ENCODE measurements around the gene IKZF5.

The IKZF5 gene

GRCh38 chr10:122980209-122981065, 28.2 kb downstream of the IKZF5 start, which contains the start of gene PSTK:
TSS of gene PSTK (plus strand) at chr10:122980401. CDS start at chr10:122980480, 79 bp downstream.
- peak within 1 kb of the TSS; percentile 96 for H3K27ac ChIP-seq (ENCODE audit: low read depth, low read length)
- peak within 1 kb of the TSS; percentile 99 for H3K9ac ChIP-seq (ENCODE audit: low read length)
- H3K9me3 ChIP-seq (ENCODE audit: control insufficient read depth, insufficient read depth, low read depth, low read length): no peaks in the 10 kb centered on the region
- no peaks in the 10 kb centered on the region for H3K27me3 ChIP-seq (ENCODE audit: control insufficient read depth, insufficient read depth, low read length)
- H3K36me3 ChIP-seq (ENCODE audit: control insufficient read depth, insufficient read depth, low read length): peaks cover 7% of the 10 kb centered on the region; the same call in 1 of the 2 replicates
- peak within 1 kb of the TSS; percentile 97 for H3K4me3 ChIP-seq (ENCODE audit: low read depth, low read length)
- no peaks in the 10 kb centered on the region for H3K4me1 ChIP-seq (ENCODE audit: control insufficient read depth, insufficient read depth, low read length)

DNA sequence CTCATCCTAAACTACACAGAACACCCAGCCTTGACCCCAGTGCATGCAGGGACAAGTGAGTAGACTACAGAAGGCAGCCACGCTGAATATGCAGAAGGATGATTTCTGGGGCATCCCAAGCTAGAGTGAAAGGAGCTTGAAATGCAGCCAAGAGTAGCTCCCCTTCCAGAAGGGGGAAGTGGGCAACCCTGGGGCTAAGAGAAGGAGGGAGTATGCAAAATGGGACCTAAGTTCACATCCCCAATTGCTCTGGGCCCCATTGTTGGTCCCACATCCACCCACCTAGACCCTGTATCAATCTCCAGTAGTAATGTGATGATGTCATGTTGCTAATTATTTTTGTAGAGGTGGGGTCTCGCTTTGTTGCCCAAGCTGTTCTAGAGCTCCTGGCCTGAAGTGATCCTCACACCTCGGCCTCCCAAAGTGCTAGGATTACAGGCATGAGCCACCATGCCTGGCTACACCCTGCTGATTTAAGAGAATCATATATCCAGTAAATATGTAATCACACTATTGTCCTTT, 34.0 kb downstream of the IKZF5 start:
- Histone ChIP-seq H3K27me3 (ENCODE audit: control insufficient read depth, insufficient read depth, low read length) (peaks cover 6% of the 10 kb centered on the region; the same call in 1 of the 2 replicates), H3K4me3 (ENCODE audit: low read depth, low read length) (no peak overlapping the region), H3K9ac (ENCODE audit: low read length) (no peak overlapping the region), H3K4me1 (ENCODE audit: control insufficient read depth, insufficient read depth, low read length) (no peaks in the 10 kb centered on the region), H3K36me3 (ENCODE audit: control insufficient read depth, insufficient read depth, low read length) (no peaks in the 10 kb centered on the region), H3K27ac (ENCODE audit: low read depth, low read length) (no peak overlapping the region), H3K9me3 (ENCODE audit: control insufficient read depth, insufficient read depth, low read depth, low read length) (no peaks in the 10 kb centered on the region)

GRCh38 chr10:122974023-122974422, 34.6 kb downstream of the IKZF5 start:
- Histone ChIP-seq H3K27me3 (ENCODE audit: control insufficient read depth, insufficient read depth, low read length) (peaks cover 6% of the 10 kb centered on the region; the same call in 1 of the 2 replicates), H3K9me3 (ENCODE audit: control insufficient read depth, insufficient read depth, low read depth, low read length) (0 out of 2 replicates have a peak, but pooled peaks cover 3% of the 10 kb centered on the region), H3K36me3 (ENCODE audit: control insufficient read depth, insufficient read depth, low read length) (no peaks in the 10 kb centered on the region), H3K4me3 (ENCODE audit: low read depth, low read length) (no peak overlapping the region), H3K27ac (ENCODE audit: low read depth, low read length) (no peak overlapping the region), H3K4me1 (ENCODE audit: control insufficient read depth, insufficient read depth, low read length) (no peaks in the 10 kb centered on the region), H3K9ac (ENCODE audit: low read length) (no peak overlapping the region)

DNA sequence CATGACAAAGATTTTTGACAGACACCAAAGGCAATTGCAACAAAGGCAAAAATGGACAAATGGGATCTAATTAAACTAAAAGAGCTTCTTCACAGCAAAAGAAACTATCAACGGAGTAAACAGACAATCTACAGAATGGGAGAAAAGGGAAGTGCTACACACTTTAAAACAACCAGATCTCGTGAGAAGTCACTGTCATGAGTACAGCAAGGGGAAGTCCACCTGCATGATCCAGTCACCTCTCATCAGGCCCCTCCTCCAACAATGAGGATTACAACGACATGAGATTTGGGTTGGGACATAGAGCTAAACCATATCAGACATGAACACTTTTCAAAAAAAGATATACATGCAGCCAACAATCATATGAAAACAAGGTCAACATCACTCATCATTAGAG, 39.9 kb downstream of the IKZF5 start:
- H3K27ac ChIP-seq (ENCODE audit: low read depth, low read length): no peak overlapping the region
- H3K4me3 ChIP-seq (ENCODE audit: low read depth, low read length): no peak overlapping the region
- no peak overlapping the region for H3K9ac ChIP-seq (ENCODE audit: low read length)
- peaks cover 22% of the 10 kb centered on the region; the same call in 1 of the 2 replicates for H3K9me3 ChIP-seq (ENCODE audit: control insufficient read depth, insufficient read depth, low read depth, low read length)
- H3K27me3 ChIP-seq (ENCODE audit: control insufficient read depth, insufficient read depth, low read length): peaks cover 6% of the 10 kb centered on the region; the same call in 1 of the 2 replicates
- no peaks in the 10 kb centered on the region for H3K4me1 ChIP-seq (ENCODE audit: control insufficient read depth, insufficient read depth, low read length)
- no peaks in the 10 kb centered on the region for H3K36me3 ChIP-seq (ENCODE audit: control insufficient read depth, insufficient read depth, low read length)

- no peak overlapping the region for H3K27ac ChIP-seq (ENCODE audit: low read depth, low read length)
These were observed 41.7 kb downstream of the IKZF5 start for GRCh38 chr10:122966879-122967278.

GRCh38 chr10:122962405-122962804, 46.2 kb downstream of the IKZF5 start:
- Histone ChIP-seq H3K9ac (ENCODE audit: low read length) (no peak overlapping the region), H3K4me3 (ENCODE audit: low read depth, low read length) (no peak overlapping the region), H3K4me1 (ENCODE audit: control insufficient read depth, insufficient read depth, low read length) (no peaks in the 10 kb centered on the region), H3K27ac (ENCODE audit: low read depth, low read length) (no peak overlapping the region), H3K27me3 (ENCODE audit: control insufficient read depth, insufficient read depth, low read length) (peaks cover 4% of the 10 kb centered on the region), H3K36me3 (ENCODE audit: control insufficient read depth, insufficient read depth, low read length) (no peaks in the 10 kb centered on the region), H3K9me3 (ENCODE audit: control insufficient read depth, insufficient read depth, low read depth, low read length) (peaks cover 20% of the 10 kb centered on the region; the same call in 1 of the 2 replicates)

More at GRCh38 chr10:122966879-122967278, 41.7 kb downstream of the IKZF5 start:
- no peaks in the 10 kb centered on the region for H3K4me1 ChIP-seq (ENCODE audit: control insufficient read depth, insufficient read depth, low read length)
- H3K9ac ChIP-seq (ENCODE audit: low read length): no peak overlapping the region
- H3K27me3 ChIP-seq (ENCODE audit: control insufficient read depth, insufficient read depth, low read length): peaks cover 9% of the 10 kb centered on the region
- no peaks in the 10 kb centered on the region for H3K36me3 ChIP-seq (ENCODE audit: control insufficient read depth, insufficient read depth, low read length)
- H3K9me3 ChIP-seq (ENCODE audit: control insufficient read depth, insufficient read depth, low read depth, low read length): peaks cover 22% of the 10 kb centered on the region; the same call in 1 of the 2 replicates
- H3K4me3 ChIP-seq (ENCODE audit: low read depth, low read length): no peak overlapping the region

- Histone ChIP-seq H3K9me3 (ENCODE audit: control insufficient read depth, insufficient read depth, low read depth, low read length) (peaks cover 7% of the 10 kb centered on the region), H3K4me3 (ENCODE audit: low read depth, low read length) (no peak overlapping the region), H3K27ac (ENCODE audit: low read depth, low read length) (no peak overlapping the region), H3K4me1 (ENCODE audit: control insufficient read depth, insufficient read depth, low read length) (no peaks in the 10 kb centered on the region), H3K27me3 (ENCODE audit: control insufficient read depth, insufficient read depth, low read length) (peaks cover 29% of the 10 kb centered on the region), H3K9ac (ENCODE audit: low read length) (no peak overlapping the region), H3K36me3 (ENCODE audit: control insufficient read depth, insufficient read depth, low read length) (no peaks in the 10 kb centered on the region)
These were observed 51.1 kb downstream of the IKZF5 start for GRCh38 chr10:122957474-122957873.

DNA sequence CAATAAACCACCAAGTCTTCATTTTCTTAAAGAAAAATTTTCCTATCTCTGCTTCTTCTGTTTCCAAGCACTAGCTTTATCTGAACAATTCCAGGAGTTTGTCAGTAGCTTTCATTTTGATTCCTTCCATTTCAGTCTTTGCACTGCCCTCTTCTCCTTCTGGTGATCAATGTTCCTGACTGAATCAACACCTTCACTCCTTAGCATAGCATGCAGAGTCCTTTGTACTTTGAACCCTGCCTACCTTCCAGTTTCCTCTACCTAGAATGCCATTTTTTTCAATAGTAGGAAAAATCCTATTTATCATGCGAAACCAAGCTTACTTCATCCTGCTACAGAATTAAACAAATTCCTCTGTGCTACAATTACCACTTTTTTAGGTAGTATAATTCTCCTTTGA, 52.7 kb downstream of the IKZF5 start:
- no peak overlapping the region for H3K4me3 ChIP-seq (ENCODE audit: low read depth, low read length)
- peaks cover 26% of the 10 kb centered on the region for H3K27me3 ChIP-seq (ENCODE audit: control insufficient read depth, insufficient read depth, low read length)
- no peak overlapping the region for H3K9ac ChIP-seq (ENCODE audit: low read length)
- H3K4me1 ChIP-seq (ENCODE audit: control insufficient read depth, insufficient read depth, low read length): no peaks in the 10 kb centered on the region
- H3K9me3 ChIP-seq (ENCODE audit: control insufficient read depth, insufficient read depth, low read depth, low read length): peaks cover 7% of the 10 kb centered on the region
- H3K27ac ChIP-seq (ENCODE audit: low read depth, low read length): no peak overlapping the region
- no peaks in the 10 kb centered on the region for H3K36me3 ChIP-seq (ENCODE audit: control insufficient read depth, insufficient read depth, low read length)

GRCh38 chr10:122954731-122955050, 53.9 kb downstream of the IKZF5 start:
- H3K36me3 ChIP-seq (ENCODE audit: control insufficient read depth, insufficient read depth, low read length): peaks cover 3% of the 10 kb centered on the region; the same call in 1 of the 2 replicates
- H3K27ac ChIP-seq (ENCODE audit: low read depth, low read length): no peak overlapping the region
- H3K9ac ChIP-seq (ENCODE audit: low read length): no peak overlapping the region
- H3K9me3 ChIP-seq (ENCODE audit: control insufficient read depth, insufficient read depth, low read depth, low read length): peaks cover 7% of the 10 kb centered on the region
- H3K27me3 ChIP-seq (ENCODE audit: control insufficient read depth, insufficient read depth, low read length): peaks cover 26% of the 10 kb centered on the region
- no peaks in the 10 kb centered on the region for H3K4me1 ChIP-seq (ENCODE audit: control insufficient read depth, insufficient read depth, low read length)
- H3K4me3 ChIP-seq (ENCODE audit: low read depth, low read length): peak overlapping the region; percentile 80

DNA sequence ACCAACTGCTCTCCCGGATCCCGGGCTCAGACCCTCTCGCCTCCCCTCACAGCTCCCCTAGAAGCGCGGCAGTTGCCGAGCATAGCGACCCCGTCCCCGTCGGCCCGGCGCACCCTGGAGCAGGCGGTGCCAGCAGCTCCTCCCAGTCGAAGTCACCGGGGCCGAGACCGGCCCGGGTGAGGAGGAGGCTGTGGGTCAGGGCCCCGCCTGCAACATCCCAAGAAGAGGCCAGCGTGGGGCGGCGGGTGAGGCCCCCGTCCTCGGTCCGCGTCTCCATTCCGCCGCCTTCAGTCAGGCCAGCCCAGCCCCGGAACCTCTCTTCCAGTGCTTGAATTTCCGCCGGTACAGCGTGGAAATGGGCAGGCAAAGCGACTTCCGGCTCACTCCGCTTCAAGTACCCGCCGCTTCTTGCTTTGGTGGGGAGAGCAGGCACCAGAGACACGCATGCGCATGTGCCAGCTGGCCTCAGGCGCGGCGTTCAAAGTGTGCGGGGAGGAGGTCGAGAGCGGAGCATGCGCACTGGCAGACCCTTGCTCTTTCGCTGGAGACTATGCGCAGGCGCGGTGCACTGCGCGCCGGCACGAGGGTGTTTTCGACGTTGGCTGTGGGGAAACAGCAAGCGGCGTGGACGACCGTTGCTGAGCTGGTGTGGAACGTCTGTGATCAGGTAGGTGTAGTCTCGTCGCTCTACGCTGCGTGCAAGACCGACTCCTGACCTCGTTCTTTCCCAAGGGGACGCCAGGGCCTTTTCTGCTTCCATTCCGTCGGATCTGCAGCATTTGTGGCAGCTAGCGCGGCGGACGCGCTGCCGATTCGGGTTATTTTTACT, 54.5 kb downstream of the IKZF5 start, which contains the start of gene C10orf88:
Gene C10orf88 (minus strand): TSS at position 326 of the 829 bp plus-strand sequence. CDS start 49 bp downstream, at position 277.
- Histone ChIP-seq H3K4me3 (ENCODE audit: low read depth, low read length) (peak within 1 kb of the TSS; percentile 80), H3K27me3 (ENCODE audit: control insufficient read depth, insufficient read depth, low read length) (peaks cover 26% of the 10 kb centered on the region), H3K4me1 (ENCODE audit: control insufficient read depth, insufficient read depth, low read length) (no peaks in the 10 kb centered on the region), H3K9ac (ENCODE audit: low read length) (peak within 1 kb of the TSS; percentile 88), H3K9me3 (ENCODE audit: control insufficient read depth, insufficient read depth, low read depth, low read length) (peaks cover 7% of the 10 kb centered on the region), H3K36me3 (ENCODE audit: control insufficient read depth, insufficient read depth, low read length) (peaks cover 6% of the 10 kb centered on the region; the same call in 1 of the 2 replicates), H3K27ac (ENCODE audit: low read depth, low read length) (no peak within 1 kb of the TSS)

Measured in HUES6 (cell line).